Epithelial cell of prostate (primary cell): Measurements from ENCODE around the gene RDH13.
"Not testable (repeated sequence)": the region's sequence is repeated elsewhere in the genome, so short reads cannot be mapped to it uniquely, and the experiment has no call there.

ENCODE experiments used
- DNase-seq: peaks from one replicate; pipeline ENCODE4 v3.0.0-alpha.2; 2011; ENCODE audit warnings: low read depth, low spot score
- H3K27ac ChIP-seq: fragments of 450-650 bp; 2 replicates; pipeline ENCODE4 v1.5.1; 2017; ENCODE audit warnings: mild to moderate bottlenecking

Gene RDH13

DNA sequence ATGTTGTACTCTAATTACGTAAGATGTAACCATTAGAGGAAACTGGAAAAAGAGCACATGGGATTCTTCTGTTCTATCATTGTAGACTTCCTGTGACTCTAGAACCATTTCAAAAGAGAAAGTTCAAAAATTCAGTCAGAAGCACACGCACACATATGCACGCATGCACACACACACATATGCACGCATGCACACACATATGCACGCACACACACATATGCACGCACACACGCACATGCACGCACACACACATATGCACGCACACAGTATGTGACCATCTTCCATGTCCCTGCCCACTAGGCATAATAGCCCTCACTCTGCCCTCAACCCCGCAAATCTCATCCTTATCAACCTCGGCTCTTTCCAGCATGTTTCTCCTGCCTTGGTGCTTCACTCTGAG, 38.8 kb downstream of the RDH13 start:
- H3K27ac ChIP-seq, result no peak overlapping the region
- no peak for DNase-seq

DNA sequence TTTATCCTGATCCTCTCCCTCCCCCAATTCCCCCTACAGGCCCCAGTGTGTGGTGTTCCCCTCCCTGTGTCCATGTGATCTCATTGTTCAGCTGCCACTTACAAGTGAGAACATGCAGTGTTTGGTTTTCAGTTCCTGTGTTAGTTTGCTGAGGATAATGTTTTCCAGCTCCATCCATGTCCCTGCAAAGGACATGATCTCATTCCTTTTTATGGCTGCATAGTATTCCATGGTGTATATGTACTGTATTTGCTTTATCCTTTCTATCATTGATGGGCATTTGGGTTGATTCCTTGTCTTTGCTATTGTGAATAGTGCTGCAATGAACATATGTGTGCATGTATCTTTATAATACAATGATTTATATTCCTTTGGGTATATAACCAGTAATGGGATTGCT, 42.6 kb downstream of the RDH13 start:
- DNase-seq, H3K27ac ChIP-seq: not testable (repeated sequence)

DNA sequence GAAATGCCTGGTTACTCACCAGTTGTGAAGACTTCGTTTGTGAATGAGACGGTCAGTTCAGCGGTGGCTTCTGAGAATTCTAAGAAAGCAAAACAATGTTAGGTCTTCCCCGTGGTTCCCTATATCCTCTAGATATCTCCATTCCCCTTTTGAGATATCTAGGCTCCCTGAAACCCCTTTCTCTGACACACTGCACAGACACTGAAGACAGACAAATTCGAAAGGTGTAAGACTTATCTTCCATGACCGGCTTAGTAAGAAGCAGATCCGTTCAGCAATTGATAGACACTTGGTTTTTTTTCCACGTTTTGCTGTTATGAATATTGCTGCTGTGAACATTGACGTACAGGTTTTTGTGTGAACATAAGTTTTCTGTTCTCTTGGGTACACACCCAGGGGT, 44.3 kb downstream of the RDH13 start:
- DNase-seq, result no peak
- no peak overlapping the region for H3K27ac ChIP-seq

DNA sequence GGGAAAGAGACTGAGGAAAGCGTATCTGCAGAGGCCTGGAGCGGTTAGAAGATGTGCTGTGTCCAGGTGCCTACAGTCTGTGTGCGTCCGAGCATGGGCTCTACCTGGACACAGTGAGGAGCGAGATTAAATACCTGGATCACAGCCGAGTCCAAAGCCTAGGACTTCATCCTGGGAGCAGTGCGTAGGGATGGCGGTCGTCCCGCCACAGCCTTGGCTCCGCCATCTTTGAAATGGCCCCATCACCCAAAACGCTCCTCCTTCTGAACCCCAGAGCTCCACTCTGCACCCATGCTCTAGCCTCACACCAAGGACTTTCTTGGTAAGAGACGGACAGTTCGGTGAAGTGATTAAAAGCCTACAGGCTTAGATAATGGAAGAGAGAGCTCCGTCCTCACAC, 44.7 kb downstream of the RDH13 start:
- no peak overlapping the region for H3K27ac ChIP-seq
- no peak for DNase-seq

DNA sequence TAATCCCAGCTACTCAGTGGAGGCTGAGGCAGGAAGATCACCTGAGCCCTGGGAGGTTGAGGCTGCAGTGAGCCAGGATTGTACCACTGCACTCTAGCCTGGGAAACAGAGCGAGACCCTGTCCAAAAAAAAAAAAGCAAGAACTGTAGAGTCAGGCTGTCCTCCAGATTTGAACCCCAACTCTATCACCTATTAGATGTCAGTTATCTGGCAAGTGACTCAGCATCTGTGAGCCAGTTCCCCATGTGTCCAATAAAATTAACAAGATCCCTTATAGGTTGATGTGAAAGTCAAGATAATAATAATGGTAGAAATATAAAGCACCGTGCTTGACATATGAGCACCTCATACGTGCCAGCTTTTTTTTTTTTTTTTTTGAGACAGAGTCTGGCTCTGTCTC, 46.9 kb downstream of the RDH13 start:
- DNase-seq, result no peak
- H3K27ac ChIP-seq, result no peak overlapping the region

DNA sequence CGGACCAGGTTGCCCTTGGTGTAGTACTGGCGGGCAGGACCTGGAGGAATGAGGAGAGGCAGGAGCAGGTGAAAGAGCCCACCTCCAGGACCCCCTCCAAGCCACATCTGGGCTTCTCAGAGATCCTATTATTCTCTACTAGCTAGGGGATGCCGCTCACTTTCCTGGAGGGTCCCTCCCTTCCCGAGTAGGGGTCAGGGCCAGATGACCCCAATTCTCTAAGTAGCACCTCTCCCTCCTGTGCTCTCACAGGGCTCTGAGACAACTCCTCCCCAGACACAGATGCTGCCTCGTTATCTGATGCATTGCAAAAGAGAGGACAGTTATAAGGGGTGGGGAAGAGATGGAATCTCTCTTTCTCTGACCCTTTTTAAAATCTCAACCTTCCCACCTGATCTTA, 47.8 kb downstream of the RDH13 start:
- no peak overlapping the region for H3K27ac ChIP-seq

DNA sequence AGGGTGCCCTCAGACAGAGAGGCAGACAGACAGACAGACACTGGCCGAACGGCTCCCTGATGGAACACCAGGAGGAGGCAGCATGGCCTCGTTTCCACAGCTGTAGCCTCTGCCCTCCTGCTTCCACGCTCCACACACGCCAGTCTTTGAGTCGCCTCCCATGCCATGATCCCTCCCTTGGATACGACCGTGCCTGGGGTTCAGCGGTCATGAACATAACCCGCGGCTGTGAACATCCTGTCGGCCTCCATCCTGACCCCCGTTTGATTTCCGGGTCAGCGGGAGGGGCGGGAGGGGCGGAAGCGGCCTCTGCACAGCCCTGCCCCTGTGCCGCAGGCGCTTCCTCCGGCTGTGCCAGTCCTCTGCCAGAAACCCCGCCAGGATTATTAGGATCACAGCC, 48.2 kb downstream of the RDH13 start:
- DNase-seq, result no peak
- no peak overlapping the region for H3K27ac ChIP-seq

More for the DNA sequence above, 47.8 kb downstream of the RDH13 start:
- DNase-seq, result no peak

DNA sequence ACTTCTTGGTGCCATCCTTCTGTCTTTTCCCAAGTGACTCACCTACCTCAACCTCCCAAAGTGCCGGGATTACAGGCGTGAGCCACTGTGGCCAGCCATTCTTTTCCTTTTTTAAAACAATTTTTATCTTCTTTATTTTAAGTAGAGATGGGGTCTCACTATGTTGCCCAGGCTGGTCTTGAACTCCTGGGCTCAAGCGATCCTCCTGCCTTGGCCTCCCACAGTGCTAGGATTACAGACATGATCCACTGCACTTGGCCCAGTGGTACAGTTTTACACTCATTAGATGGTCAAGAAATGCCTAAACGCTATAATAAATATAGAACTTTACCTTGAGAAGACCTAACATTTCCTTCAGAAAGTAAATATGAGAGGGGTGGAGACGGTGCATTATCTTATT, 49.4 kb downstream of the RDH13 start:
- no peak for DNase-seq
- no peak overlapping the region for H3K27ac ChIP-seq

DNA sequence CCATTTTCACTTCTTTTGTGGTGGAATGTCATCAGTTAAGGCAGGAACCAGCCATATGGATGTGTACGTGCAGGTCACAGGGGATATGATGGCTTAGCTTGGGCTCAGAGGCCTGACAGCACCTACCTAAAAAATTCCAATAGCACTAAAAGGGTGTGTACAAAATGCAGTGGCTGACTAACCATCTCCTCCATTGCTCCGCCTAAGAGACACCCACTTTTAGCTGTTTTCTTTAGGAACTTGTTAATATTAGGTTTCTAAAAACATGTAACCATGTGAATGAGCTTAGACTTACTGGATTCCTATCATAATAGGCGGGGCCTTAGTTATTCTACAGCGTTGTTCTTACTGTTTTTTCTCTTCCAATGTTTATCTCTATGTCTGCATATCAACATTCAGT, 50.6 kb downstream of the RDH13 start:
- H3K27ac ChIP-seq, result no peak overlapping the region
- no peak for DNase-seq

DNA sequence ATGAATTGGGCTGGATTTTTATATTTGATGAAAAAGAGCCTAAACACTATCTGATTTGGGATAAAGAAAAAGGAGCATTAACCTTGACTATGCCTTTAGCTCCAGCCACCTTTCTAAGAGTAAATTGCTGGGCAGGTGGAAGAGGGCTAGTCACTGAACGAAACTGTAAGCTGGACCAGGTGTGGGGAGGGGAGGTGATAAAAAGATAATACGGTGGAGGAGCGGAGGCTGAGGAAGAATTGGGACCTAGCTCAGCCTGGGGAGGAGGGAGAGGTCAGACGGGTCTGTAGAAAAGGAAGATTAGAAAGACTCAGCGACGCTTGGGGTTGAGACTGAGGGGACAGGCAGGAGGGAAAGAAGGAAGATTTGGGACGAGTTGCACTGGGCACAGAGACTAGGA, 52.4 kb downstream of the RDH13 start:
- not testable (repeated sequence) for H3K27ac ChIP-seq, DNase-seq

DNA sequence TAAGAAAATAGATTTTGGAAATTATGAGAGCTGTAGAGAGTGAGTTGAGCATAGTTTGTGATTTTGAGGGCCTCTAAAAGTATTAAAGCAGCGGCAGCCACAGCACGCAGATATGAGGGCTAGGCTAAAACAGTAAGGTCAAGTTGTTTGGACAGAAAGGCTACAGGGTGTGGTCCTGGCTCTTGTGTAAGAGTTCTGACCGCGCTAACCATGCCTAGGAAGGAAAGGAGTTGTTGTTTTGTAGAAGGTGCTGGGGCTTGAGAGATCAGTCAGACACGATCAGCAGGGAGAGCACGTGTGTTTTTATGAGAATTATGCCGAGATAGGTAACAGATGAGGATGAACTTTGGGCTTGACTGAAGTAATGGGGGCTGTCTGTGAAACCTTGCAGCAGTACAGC, 54.2 kb downstream of the RDH13 start:
- DNase-seq, H3K27ac ChIP-seq: not testable (repeated sequence)

DNA sequence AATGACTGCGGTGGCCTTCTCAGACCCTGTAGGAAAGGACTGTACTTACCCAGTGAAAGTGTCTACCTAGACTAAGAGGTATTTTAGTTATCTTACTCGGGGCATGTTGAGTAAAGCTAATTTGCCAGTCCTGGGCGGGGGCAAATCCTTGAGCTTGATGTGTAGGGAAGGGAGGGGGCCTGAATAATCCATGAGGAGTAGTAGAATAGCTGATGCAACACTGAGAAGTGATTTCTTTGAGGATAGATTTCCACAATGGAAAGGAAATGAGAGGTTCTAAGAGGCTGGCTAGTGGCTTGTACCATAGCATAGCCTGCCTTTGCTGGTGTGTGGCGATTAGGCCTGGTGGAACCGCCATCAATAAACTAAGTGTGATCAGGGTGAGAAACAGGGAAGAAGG, 54.8 kb downstream of the RDH13 start:
- H3K27ac ChIP-seq, DNase-seq: not testable (repeated sequence)

DNA sequence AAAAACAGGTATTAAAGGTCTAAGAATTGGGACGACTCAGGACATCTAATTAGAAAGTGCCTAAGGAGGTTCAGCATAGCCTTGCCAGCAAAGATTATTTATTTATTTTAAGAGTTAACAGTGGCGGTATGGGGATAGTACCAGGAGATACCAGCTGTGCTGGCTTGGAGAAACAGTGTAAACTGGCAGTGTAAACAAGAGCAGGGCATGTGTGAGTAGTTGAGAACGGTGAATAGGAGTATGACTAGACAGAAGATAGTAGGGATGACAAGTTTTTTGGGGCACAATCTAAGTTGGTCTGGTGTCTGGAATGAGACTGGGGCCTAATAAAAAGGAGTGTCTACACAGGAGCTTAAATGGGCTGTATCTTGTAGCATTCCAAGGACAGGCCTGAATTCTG, 55.4 kb downstream of the RDH13 start:
- DNase-seq, H3K27ac ChIP-seq: not testable (repeated sequence)

DNA sequence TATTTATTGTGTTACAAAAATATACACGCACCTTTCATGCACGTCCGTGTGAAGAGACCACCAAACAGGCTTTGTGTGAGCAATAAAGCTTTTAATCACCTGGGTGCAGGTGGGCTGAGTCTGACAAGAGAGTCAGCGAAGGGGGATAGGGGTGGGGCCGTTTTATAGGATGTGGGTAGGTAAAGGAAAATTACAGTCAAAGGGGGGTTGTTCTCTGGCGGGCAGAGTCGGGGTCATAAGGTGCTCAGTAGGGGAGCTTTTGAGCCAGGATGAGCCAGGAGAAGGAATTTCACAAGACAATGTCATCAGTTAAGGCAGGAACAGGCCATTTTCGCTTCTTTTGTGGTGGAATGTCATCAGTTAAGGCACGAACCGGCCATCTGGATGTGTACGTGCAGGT, 56.2 kb downstream of the RDH13 start:
- not testable (repeated sequence) for DNase-seq
- H3K27ac ChIP-seq, result peak overlapping the region; percentile 61

DNA sequence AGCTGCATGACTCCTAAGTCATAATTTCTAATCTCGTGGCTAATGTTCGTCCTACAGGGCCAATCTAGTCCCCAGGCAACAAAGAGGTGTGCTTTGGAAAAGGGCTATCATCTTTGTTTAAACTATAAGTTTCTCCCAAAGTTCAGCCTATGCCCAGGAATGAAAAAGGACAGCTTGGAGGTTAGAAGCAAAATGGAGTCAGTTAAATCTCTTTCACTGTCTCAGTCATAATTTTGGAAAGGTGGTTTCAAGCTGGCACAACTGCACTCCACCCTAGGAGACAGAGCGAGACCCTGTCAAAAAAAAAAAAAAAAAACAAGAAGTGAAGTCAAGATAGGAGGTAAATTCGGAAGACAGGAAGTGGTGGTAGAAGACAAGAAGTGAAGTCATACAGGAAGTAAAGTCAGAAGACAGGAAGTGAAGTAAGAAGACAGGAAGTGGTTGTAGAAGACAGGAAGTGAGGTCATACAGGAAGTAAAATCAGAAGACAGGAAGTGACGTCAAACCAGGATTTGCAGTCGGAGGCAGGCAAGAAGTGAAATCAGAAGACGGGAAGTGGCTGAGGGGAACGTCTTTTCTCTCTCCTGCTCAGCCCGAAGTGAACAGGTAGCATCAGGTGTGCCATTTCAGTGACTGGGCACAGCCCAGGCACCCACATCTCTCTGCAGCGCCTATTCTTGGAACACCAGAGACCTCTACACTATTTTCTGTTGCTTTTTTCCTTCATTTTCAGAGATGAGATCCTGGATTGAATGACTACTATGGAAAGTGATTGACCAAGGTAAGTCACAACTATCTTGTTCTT, 57.1 kb downstream of the RDH13 start:
- DNase-seq, result peak; percentile 27
- peak overlapping the region; percentile 61 for H3K27ac ChIP-seq

DNA sequence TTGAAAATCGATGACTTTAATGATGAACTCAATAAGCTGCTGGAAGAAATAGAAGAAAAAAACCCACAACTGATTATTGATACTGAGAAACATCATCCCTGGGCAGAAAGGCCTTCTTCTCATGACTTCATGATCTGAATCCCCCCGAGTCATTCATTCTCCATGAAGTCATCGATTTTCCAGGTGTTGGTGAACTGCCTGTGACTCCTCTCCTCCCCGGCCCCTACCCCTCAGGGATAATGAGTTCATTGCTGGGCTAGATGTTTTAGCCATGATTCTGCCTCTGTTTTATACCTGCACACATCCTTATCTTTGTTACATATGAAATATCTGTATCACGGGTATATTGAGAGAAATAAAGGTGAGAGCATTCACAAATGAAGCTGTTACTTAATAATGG, 62.2 kb downstream of the RDH13 start:
- DNase-seq, result peak; percentile 8
- H3K27ac ChIP-seq, result peak overlapping the region; percentile 12

DNA sequence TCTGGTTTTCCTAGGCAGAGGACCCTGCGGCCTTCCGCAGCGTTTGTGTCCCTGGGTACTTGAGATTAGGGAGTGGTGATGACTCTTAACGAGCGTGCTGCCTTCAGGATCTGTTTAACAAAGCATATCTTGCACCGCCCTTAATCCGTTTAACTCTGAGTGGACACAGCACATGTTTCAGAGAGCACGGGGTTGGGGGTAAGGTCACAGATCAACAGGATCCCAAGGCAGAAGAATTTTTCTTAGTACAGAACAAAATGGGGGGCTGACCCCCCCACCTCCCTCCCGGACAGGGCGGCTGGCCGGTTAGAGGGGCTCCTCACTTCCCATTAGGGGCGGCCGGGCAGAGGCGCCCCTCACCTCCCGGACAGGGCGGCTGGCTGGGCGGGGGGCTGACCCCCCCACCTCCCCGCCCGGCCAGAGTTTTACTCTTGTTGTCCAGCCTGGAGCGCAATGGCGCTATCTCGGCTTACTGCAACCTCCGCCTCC, 64.2 kb downstream of the RDH13 start:
- not testable (repeated sequence) for H3K27ac ChIP-seq, DNase-seq

DNA sequence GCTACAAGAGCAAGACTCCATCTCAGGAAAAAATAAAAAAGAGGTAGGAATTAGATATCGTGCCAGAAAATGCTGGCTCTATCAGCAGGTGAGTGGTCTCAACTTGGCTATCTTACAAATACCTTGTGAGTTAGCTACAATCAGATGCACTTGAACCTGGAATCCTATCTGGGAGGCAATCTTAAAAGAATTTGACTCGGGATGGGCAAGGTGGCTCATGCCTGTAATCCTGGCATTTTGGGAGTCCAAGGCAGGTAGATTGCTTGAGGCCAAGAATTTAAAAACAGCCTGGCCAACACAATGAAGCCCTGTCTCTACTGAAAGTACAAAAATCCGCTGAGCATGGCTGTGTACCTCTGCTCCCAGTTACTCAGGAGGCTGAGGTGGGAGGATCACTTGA, 67.4 kb downstream of the RDH13 start:
- DNase-seq, result no peak
- H3K27ac ChIP-seq, result no peak overlapping the region
